Measurements from ENCODE around the gene LOX. TPM values are rescaled to one million over a fixed set of nuclear protein-coding genes. Genes with fewer than 3 reads are reported as not detected.
A peak's percentile ranks its signal among the peaks of the same experiment; 100 is the strongest.

LOX gene
- total and polyA plus RNA-seq, 2 experiments from 2014 or later = 440 to 1,207 TPM

DNA sequence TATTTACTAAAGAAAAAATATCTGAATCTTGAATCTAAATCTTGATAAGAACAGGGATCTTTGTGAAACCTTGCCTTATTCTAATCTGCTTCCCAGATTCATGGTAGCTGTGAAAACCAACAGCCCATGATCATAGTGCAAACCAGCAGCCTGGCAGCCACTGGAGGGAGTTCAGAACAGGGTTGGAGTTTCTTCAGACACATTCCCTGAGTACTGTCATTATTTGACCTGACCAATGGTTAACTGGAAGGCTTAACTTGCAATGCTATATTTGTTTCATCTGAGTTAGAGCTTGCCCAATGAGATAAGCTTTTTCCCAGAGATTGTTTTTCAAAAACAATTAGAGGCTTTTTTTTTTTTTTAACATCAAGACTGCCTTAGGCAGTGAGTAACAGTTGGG, 47.8 kb downstream of the LOX start:
- Histone ChIP-seq H3K27ac (no peak overlapping the region), H3K4me2 (ENCODE audit: unreplicated experiment) (no peak overlapping the region), H3K36me3 (ENCODE audit: low read depth) (peaks cover 13% of the 10 kb centered on the region), H2AFZ (no peak overlapping the region), H3K9me2 (ENCODE audit: insufficient read depth) (no peaks in the 10 kb centered on the region), H3K4me3 (no peak overlapping the region), H3K79me2 (ENCODE audit: insufficient read depth) (no peaks in the 10 kb centered on the region), H3K27me3 (replicated peaks; ENCODE audit: insufficient read depth) (no peaks in the 10 kb centered on the region), H4K20me1 (ENCODE audit: insufficient read depth) (no peaks in the 10 kb centered on the region), H3K4me1 (ENCODE audit: insufficient read depth) (peaks cover 13% of the 10 kb centered on the region), H3F3A (ENCODE audit: insufficient read depth) (peaks cover 6% of the 10 kb centered on the region), H3K9me3 (ENCODE audit: low read depth) (no peaks in the 10 kb centered on the region), H3K9ac (no peak overlapping the region)
- TF ChIP-seq EZH2phosphoT487 (IDR thresholded peaks at IDR 0.05; ENCODE audit: insufficient read depth, low read depth) (no peak), EZH2 (IDR thresholded peaks at IDR 0.05; ENCODE audit: insufficient read depth, poor library complexity, severe bottlenecking) (no peak)
- in situ Hi-C loops (cut with MboI) = no loop called here
- no peak for DNase-seq

- Histone ChIP-seq H3K36me3 (ENCODE audit: low read depth) (peaks cover 13% of the 10 kb centered on the region), H3K9ac (no peak overlapping the region), H3K4me2 (ENCODE audit: unreplicated experiment) (no peak overlapping the region), H3F3A (ENCODE audit: insufficient read depth) (peaks cover 6% of the 10 kb centered on the region), H3K27ac (no peak overlapping the region), H3K79me2 (ENCODE audit: insufficient read depth) (no peaks in the 10 kb centered on the region), H3K9me3 (ENCODE audit: low read depth) (no peaks in the 10 kb centered on the region), H3K4me1 (ENCODE audit: insufficient read depth) (peaks cover 13% of the 10 kb centered on the region), H2AFZ (no peak overlapping the region), H4K20me1 (ENCODE audit: insufficient read depth) (no peaks in the 10 kb centered on the region), H3K27me3 (replicated peaks; ENCODE audit: insufficient read depth) (no peaks in the 10 kb centered on the region), H3K4me3 (no peak overlapping the region), H3K9me2 (ENCODE audit: insufficient read depth) (no peaks in the 10 kb centered on the region)
- no peak for DNase-seq
- 96 to 98% methylated on average over 1 of the region's 1 CpG for WGBS, 2 experiments (ENCODE audit: low coverage in 1 of 2, low lambda C conversion rate in 2 of 2, missing lambda C conversion rate in 2 of 2)
- in situ Hi-C loops (cut with MboI) = no loop called here
- TF ChIP-seq EZH2phosphoT487 (IDR thresholded peaks at IDR 0.05; ENCODE audit: insufficient read depth, low read depth) = no peak
- no peak for TF ChIP-seq EZH2 (IDR thresholded peaks at IDR 0.05; ENCODE audit: insufficient read depth, poor library complexity, severe bottlenecking)
Measured at GRCh38 chr5:122029818-122030217, 48.2 kb downstream of the LOX start.

GRCh38 chr5:122022966-122023365, 55.1 kb downstream of the LOX start:
- H3K36me3 ChIP-seq (ENCODE audit: low read depth) = peaks cover 19% of the 10 kb centered on the region
- H3K27ac ChIP-seq = no peak overlapping the region
- H3K9me2 ChIP-seq (ENCODE audit: insufficient read depth) = no peaks in the 10 kb centered on the region
- TF ChIP-seq EZH2 (IDR thresholded peaks at IDR 0.05; ENCODE audit: insufficient read depth, poor library complexity, severe bottlenecking) (no peak), EZH2phosphoT487 (IDR thresholded peaks at IDR 0.05; ENCODE audit: insufficient read depth, low read depth) (no peak)
- H2AFZ ChIP-seq = no peak overlapping the region
- no peak for DNase-seq
- H4K20me1 ChIP-seq (ENCODE audit: insufficient read depth) = no peaks in the 10 kb centered on the region
- H3K4me1 ChIP-seq (ENCODE audit: insufficient read depth) = peaks cover 10% of the 10 kb centered on the region
- no peak overlapping the region for H3K4me3 ChIP-seq
- H3K9ac ChIP-seq = no peak overlapping the region
- in situ Hi-C loops (cut with MboI) = no loop called here
- no peak overlapping the region for H3K4me2 ChIP-seq (ENCODE audit: unreplicated experiment)
- H3K27me3 ChIP-seq (replicated peaks; ENCODE audit: insufficient read depth) = no peaks in the 10 kb centered on the region
- WGBS, 2 experiments (ENCODE audit: low coverage in 1 of 2, low lambda C conversion rate in 2 of 2, missing lambda C conversion rate in 2 of 2) = 96 to 98% methylated on average over 2 of the region's 2 CpGs
- no peaks in the 10 kb centered on the region for H3K79me2 ChIP-seq (ENCODE audit: insufficient read depth)
- no peaks in the 10 kb centered on the region for H3K9me3 ChIP-seq (ENCODE audit: low read depth)
- peaks cover 6% of the 10 kb centered on the region for H3F3A ChIP-seq (ENCODE audit: insufficient read depth)

DNA sequence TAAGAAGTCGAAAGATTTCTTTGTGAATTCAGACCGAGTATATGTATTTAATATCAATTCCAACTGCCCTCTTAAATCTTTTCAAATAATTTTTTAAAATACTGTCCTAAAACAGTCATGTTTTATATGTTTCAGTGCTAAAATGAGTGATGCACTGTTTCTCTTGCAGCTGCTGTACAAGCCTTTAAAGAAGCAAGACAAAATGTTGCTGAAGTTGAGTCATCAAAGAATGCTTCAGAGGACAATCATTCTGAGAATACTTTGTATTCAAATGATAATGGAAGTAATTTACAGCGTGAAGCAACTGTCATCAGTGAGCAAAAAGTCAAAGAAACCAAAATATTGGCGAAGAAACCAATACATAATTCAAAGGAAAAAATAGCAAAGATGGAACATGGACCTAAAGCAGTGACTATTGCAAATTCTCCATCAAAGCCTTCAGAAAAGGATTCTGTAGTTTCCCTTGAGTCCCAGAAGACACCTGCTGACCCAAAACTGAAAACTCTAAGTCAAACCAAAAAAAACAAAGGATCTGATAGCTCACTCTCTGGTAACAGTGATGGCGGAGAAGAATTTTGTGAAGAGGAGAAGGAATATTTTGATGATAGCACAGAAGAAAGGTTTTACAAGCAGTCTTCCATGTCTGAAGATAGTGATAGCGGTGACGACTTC, 58.0 kb downstream of the LOX start:
- H2AFZ ChIP-seq = no peak overlapping the region
- in situ Hi-C loops (cut with MboI) = no loop called here

More for the DNA sequence above, 58.0 kb downstream of the LOX start:
- Histone ChIP-seq H3K9ac (no peak overlapping the region), H3K36me3 (ENCODE audit: low read depth) (peaks cover 14% of the 10 kb centered on the region; the same call in 1 of the 2 replicates), H3K4me1 (ENCODE audit: insufficient read depth) (peaks cover 8% of the 10 kb centered on the region), H4K20me1 (ENCODE audit: insufficient read depth) (no peaks in the 10 kb centered on the region), H3F3A (ENCODE audit: insufficient read depth) (peaks cover 5% of the 10 kb centered on the region; the same call in 1 of the 2 replicates), H3K4me2 (ENCODE audit: unreplicated experiment) (no peak overlapping the region), H3K9me3 (ENCODE audit: low read depth) (no peaks in the 10 kb centered on the region), H3K27me3 (replicated peaks; ENCODE audit: insufficient read depth) (no peaks in the 10 kb centered on the region), H3K27ac (no peak overlapping the region), H3K4me3 (no peak overlapping the region), H3K79me2 (ENCODE audit: insufficient read depth) (0 out of 2 replicates have a peak, but pooled peaks cover 15% of the 10 kb centered on the region), H3K9me2 (ENCODE audit: insufficient read depth) (no peaks in the 10 kb centered on the region)
- 94 to 96% methylated on average over 7 of the region's 7 CpGs for WGBS, 2 experiments (ENCODE audit: low coverage in 1 of 2, low lambda C conversion rate in 2 of 2, missing lambda C conversion rate in 2 of 2)
- peak; percentile 43 for DNase-seq
- TF ChIP-seq EZH2phosphoT487 (IDR thresholded peaks at IDR 0.05; ENCODE audit: insufficient read depth, low read depth) (no peak), EZH2 (IDR thresholded peaks at IDR 0.05; ENCODE audit: insufficient read depth, poor library complexity, severe bottlenecking) (no peak)

Data from GM23248 (cell line).